Esophagus squamous epithelium (tissue), 4 donors: Measurements from ENCODE around the gene ELP2.

ENCODE experiments used
- CTCF ChIP-seq, 6 experiments: fragments of 450-650 bp in 4 of 6; fragments of 200-600 bp in 2 of 6; sonication (generic) in 2 of 6; IDR thresholded peaks; one replicate each; pipeline ENCODE4 v1.5.1; 2016 to 2019; ENCODE audit warnings: antibody characterized with exemption in 6 of 6, mild to moderate bottlenecking in 4 of 6, moderate library complexity in 4 of 6
- POLR2A ChIP-seq, 4 donors: fragments of 450-650 bp; IDR thresholded peaks; one replicate each; pipeline ENCODE4 v1.6.1; 2017; ENCODE audit warnings: antibody characterized with exemption in 4 of 4, mild to moderate bottlenecking in 4 of 4, moderate library complexity in 3 of 4

GRCh38 chr18:36096955-36097354 is 32.7 kb upstream of the ELP2 start:
- TF ChIP-seq CTCF (IDR thresholded peaks at IDR 0.05) (no peak), POLR2A (IDR thresholded peaks at IDR 0.05) (no peak)
